ENCODE measurements around the gene LGMN. TPM values are rescaled to one million over a fixed set of nuclear protein-coding genes. Genes with fewer than 3 reads are reported as not detected.

Gene LGMN
- total and polyA plus RNA-seq, 9 of the 15 experiments (the other 6 are each of a cell fraction or from before 2014, with no cell fraction given), result 0.05 to 1.4 (median 0.43) TPM; not detected in 2

DNA sequence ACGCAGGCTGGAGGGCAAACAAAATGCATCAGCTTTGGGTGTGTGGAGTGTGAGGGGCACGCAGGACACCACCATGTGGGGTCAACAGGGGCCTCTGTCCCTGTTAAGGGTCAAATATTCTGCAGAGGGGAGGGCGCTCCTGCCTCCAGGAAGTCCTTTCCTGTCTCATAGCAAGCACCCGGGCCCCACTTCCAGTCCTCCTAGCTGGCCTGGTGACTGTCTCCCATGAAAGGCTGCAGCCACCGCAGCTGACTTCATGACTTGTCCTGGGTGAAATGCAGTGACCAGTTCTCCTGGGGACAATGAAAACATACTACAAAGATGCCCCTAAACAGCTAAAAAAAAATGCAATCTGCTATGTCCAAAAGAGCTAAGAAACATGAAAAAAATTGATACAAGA, 53.6 kb downstream of the LGMN start (continued):
- TF ChIP-seq, protein P1, sequence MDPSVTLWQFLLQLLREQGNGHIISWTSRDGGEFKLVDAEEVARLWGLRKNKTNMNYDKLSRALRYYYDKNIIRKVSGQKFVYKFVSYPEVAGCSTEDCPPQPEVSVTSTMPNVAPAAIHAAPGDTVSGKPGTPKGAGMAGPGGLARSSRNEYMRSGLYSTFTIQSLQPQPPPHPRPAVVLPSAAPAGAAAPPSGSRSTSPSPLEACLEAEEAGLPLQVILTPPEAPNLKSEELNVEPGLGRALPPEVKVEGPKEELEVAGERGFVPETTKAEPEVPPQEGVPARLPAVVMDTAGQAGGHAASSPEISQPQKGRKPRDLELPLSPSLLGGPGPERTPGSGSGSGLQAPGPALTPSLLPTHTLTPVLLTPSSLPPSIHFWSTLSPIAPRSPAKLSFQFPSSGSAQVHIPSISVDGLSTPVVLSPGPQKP (CRISPR knock-in tag; IDR thresholded peaks at IDR 0.05), result no peak
- no peak for TF ChIP-seq NFE2 (IDR thresholded peaks at IDR 0.05; ENCODE audit: low read depth)
- no peak for TF ChIP-seq XRCC3 (IDR thresholded peaks at IDR 0.05)

DNA sequence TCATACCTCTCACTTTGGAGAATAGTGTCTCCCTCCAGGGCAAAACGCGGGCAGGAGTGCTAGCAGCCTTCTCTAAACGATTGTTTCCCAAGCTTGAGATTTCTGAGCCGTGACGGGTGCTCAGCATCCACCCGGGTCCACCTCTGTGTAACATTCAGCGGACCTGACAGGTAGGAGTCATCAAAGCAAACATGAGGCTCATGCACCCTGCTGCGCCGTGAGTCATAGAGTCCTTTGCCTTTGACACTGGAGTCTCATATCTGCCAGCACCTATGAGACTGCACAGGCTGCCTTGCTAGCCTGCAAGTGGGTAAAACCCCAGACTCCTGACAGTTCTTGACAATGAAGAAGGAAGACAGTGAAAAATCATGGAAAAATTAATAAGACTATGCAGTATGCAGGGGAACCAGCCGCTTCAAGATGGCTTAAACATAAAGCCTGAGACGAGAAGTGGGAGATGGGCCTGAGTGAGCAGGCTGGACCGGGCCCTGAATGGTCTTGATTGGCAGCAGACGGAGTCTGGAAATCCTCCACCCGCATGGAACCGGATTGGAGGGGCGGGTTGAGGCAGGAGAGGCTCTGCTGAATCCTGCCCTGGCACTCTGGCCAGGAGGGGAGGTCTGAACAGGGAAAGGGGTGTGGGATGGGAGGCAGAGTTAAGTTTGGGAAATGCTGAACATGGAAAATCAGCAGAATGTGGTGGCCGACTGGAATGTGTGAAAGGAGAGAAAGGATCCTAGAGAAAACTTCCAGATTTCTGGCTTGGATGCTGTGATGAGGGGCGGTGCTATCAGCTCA, 54.2 kb downstream of the LGMN start:
- Histone ChIP-seq H3K4me1 (replicated peaks in 1 of 2; ENCODE audit: control insufficient read depth in 2 of 2, insufficient read depth in 2 of 2, low read length in 2 of 2) (no peaks in the 10 kb centered on the region), H3K4me2 (ENCODE audit: insufficient read depth, low read length) (no peak overlapping the region), H3K9me3 (replicated peaks; ENCODE audit: control insufficient read depth, insufficient read depth, low read depth, low read length) (no peaks in the 10 kb centered on the region), H3K9ac (ENCODE audit: insufficient read depth in 1 of 2, low read depth in 2 of 2, low read length in 2 of 2) (no peak overlapping the region), H3K36me3 (ENCODE audit: control insufficient read depth, insufficient read depth, low read length) (no peaks in the 10 kb centered on the region), H3K79me2 (ENCODE audit: control insufficient read depth, insufficient read depth, low read length) (no peaks in the 10 kb centered on the region), H3K9me1 (ENCODE audit: control insufficient read depth, insufficient read depth, low read length) (no peaks in the 10 kb centered on the region), H4K20me1 (replicated peaks; ENCODE audit: control insufficient read depth, insufficient read depth, low read length) (no peaks in the 10 kb centered on the region), H3K4me3 (no peak overlapping the region), H3K27me3 (ENCODE audit: control insufficient read depth in 2 of 2, insufficient read depth in 2 of 2, low read length in 2 of 2) (peaks cover 0 to 31% of the 10 kb centered on the region in 2 experiments; a peak in 3 of 5 replicates), H2AFZ (ENCODE audit: low read depth, low read length) (no peak overlapping the region), H3K27ac (ENCODE audit: extremely low read depth, low read depth, low read length) (no peak overlapping the region)
- TF ChIP-seq FOXA3 (CRISPR knock-in tag; conservative IDR thresholded peaks at IDR 0.05 in 1 of 2, IDR thresholded peaks at IDR 0.05 in 1 of 2) (peak in 1 of 2 experiments; percentile 80; a peak in 2 of 4 replicates), FOSL1 (tag; conservative IDR thresholded peaks at IDR 0.05) (0 out of 2 replicates have a peak, but pooled peaks have one; percentile 17), JUND (IDR thresholded peaks at IDR 0.05; ENCODE audit: borderline replicate concordance, low read depth, low read length) (no peak), JUND (tag; IDR thresholded peaks at IDR 0.05; ENCODE audit: borderline replicate concordance, low read depth, low read length) (peak; percentile 33; the same call in 1 of the 3 replicates)
- TF ChIP-seq, protein P2, sequence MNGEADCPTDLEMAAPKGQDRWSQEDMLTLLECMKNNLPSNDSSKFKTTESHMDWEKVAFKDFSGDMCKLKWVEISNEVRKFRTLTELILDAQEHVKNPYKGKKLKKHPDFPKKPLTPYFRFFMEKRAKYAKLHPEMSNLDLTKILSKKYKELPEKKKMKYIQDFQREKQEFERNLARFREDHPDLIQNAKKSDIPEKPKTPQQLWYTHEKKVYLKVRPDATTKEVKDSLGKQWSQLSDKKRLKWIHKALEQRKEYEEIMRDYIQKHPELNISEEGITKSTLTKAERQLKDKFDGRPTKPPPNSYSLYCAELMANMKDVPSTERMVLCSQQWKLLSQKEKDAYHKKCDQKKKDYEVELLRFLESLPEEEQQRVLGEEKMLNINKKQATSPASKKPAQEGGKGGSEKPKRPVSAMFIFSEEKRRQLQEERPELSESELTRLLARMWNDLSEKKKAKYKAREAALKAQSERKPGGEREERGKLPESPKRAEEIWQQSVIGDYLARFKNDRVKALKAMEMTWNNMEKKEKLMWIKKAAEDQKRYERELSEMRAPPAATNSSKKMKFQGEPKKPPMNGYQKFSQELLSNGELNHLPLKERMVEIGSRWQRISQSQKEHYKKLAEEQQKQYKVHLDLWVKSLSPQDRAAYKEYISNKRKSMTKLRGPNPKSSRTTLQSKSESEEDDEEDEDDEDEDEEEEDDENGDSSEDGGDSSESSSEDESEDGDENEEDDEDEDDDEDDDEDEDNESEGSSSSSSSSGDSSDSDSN (IDR thresholded peaks at IDR 0.05; ENCODE audit: borderline replicate concordance in 1 of 2, low read depth in 2 of 2, low read length in 2 of 2), result no peak
- intact Hi-C loops (cut with micrococcal nuclease), result no loop called here
- peak in 1 of 4 experiments; percentile 8 for DNase-seq (ENCODE audit: extremely low read depth in 1 of 4, low spot score in 3 of 4)
- POLR2A ChIA-PET, result no interaction called here
- BruUV-seq (replicated peaks), result no TSS peak
- WGBS (ENCODE audit: insufficient coverage, low coverage, missing lambda C conversion rate), result under 1% methylated on average over 17 of the region's 18 CpGs
- FAIRE-seq, result no peak
- CTCF ChIA-PET (ENCODE audit: low intra/inter-chr PET ratio), result no interaction called here
- no peak for ATAC-seq
- in situ Hi-C loops (cut with MboI), result no loop called here
